NCI-H1105 treated with DMSO at 0.1 percent for 48 hours (cell line): ENCODE data around the gene PAK5.

Source experiments
- DNase-seq: peaks from one replicate; lab custom pipeline; 2025; lab: John Stamatoyannopoulos, UW

Gene PAK5

GRCh38 chr20:9493803-9494202 is 345.1 kb downstream of the PAK5 start:
- DNase-seq = no peak

GRCh38 chr20:9492067-9492466 is 346.8 kb downstream of the PAK5 start:
- no peak for DNase-seq

- no peak for DNase-seq
Measured at GRCh38 chr20:9491324-9491723, 347.6 kb downstream of the PAK5 start.

DNA sequence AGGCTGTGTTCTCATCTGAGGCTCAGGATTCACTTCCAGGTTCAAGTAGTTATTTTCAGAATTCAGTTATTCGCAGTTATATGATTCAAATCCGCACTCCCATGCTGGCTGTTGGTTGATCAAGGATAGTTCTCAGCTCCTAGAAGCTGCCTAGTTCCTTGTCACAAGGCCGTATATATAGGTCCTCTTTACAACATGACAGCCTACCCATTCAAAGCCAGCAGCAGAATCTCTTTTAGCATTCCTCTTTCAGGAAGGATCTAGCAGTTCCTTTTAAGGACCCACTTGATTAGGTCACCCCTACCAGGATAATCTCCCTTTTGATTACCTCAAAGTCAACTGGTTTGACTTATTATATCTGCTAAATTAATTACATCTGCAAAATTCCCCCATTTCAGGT is 348.2 kb downstream of the PAK5 start:
- DNase-seq = no peak

DNA sequence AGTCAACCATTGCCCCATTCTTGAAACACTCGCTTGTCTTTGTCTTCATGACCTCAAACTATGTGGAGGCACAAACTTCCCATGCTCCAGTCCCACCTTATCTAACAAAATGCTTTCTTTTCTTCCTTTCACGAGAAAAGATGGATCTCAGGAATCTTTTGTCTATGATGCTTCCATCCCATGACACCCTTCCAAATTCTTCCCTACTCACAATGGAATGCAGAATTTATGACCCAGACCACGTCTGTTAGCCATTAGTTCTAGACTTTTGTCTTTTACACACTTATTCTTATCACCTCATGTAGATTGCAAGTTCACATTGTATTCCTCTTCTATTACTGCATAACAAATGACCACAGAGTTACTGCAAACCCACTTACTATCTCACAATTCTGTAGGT is 348.7 kb downstream of the PAK5 start:
- DNase-seq = no peak

DNA sequence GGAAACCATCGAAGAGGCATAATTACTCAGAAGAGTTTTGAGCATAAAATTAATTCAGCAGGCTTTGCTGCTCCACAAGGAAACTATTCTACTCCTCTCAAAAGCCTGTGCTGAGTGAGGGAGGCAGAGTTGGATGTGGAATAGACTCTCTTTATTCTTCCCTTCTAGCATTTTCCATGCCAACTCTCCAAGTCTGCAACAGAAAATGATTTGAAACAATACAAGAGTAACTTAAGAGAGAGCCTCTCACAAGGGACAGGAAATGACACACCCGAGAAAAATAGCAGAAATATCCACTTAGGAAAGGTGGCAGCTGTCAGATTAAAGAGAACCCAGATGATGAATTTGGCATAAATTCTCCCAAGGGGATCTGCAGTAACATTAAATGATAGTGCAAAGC is 350.8 kb downstream of the PAK5 start:
- no peak for DNase-seq
